NCI-H2227 (cell line): ENCODE results near the gene HMX3.

Experiments
- DNase-seq: peaks from one replicate; lab custom pipeline; 2025; ENCODE audit not compliant: unreplicated experiment; lab: John Stamatoyannopoulos, UW

The HMX3 gene

GRCh38 chr10:123135415-123136141 lies at the start of gene HMX3:
Gene HMX3 (plus strand): TSS chr10:123135970. CDS start chr10:123136051, 81 bp downstream.
- no peak for DNase-seq

GRCh38 chr10:123086281-123086680 lies 49.5 kb upstream of the HMX3 start:
- DNase-seq = no peak

GRCh38 chr10:123087348-123087747 lies 48.4 kb upstream of the HMX3 start:
- DNase-seq = no peak

GRCh38 chr10:123087786-123088185 lies 48.0 kb upstream of the HMX3 start:
- DNase-seq = no peak

GRCh38 chr10:123092635-123093414 lies 42.9 kb upstream of the HMX3 start:
- DNase-seq = no peak

GRCh38 chr10:123093489-123093888 lies 42.3 kb upstream of the HMX3 start:
- no peak for DNase-seq

- DNase-seq = no peak
Observed at GRCh38 chr10:123096452-123096851, 39.3 kb upstream of the HMX3 start.

GRCh38 chr10:123097039-123097438 lies 38.7 kb upstream of the HMX3 start:
- DNase-seq = no peak

GRCh38 chr10:123100030-123100762 lies 35.6 kb upstream of the HMX3 start:
- DNase-seq = no peak

GRCh38 chr10:123101872-123102271 lies 33.9 kb upstream of the HMX3 start:
- DNase-seq = no peak

GRCh38 chr10:123102673-123103072 lies 33.1 kb upstream of the HMX3 start:
- no peak for DNase-seq

- DNase-seq = no peak
Observed at GRCh38 chr10:123103944-123104343, 31.8 kb upstream of the HMX3 start.

- DNase-seq = no peak
Observed at GRCh38 chr10:123109466-123109865, 26.3 kb upstream of the HMX3 start.

GRCh38 chr10:123117644-123118417 lies 17.9 kb upstream of the HMX3 start:
- DNase-seq = peak; percentile 42

- no peak for DNase-seq
Observed at GRCh38 chr10:123119081-123119480, 16.7 kb upstream of the HMX3 start.

- DNase-seq = no peak
Observed at GRCh38 chr10:123126246-123126645, 9.5 kb upstream of the HMX3 start.

GRCh38 chr10:123129618-123130271 lies 6.0 kb upstream of the HMX3 start:
- DNase-seq = no peak

GRCh38 chr10:123132576-123133477 lies 2.9 kb upstream of the HMX3 start:
- DNase-seq = peak; percentile 82

GRCh38 chr10:123133541-123134342 lies 2.0 kb upstream of the HMX3 start:
- DNase-seq = no peak
